Stimulated activated CD4-positive, alpha-beta T cell treated with anti-CD3 and anti-CD28 coated beads, Interleukin-4, amount 100 ng/mL, for 4 hours (primary cell): ENCODE measurements around the gene LYPLA2.

Experiments
- DNase-seq, 2 experiments: peaks; one replicate each; pipeline ENCODE4 v3.0.0-alpha.2; 2020

Gene LYPLA2

GRCh38 chr1:23790696-23791515 lies at the start of gene LYPLA2:
Gene LYPLA2 (plus strand): TSS chr1:23791145. CDS start chr1:23792683, 1,538 bp downstream.
- peak; percentile 83 to 85 for DNase-seq

DNA sequence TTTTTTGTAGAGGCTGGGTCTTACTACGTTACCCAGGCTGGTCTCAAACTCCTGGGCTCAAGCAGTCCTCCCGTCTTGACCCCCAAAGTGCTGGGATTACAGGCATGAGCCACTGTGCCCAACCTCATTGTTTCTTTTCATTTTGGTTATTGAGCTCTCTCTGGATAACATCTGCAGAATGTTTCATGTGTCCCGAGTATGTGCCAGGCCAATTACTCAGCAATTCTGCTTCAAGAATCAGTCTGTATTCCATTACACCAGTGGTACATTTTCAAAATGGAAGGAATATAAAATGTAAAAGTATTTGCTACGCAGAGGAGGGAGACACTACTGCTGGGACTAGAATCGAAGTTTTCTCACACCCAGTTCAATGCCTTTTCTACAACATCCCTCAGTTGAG lies 49.3 kb upstream of the LYPLA2 start:
- DNase-seq: no peak

DNA sequence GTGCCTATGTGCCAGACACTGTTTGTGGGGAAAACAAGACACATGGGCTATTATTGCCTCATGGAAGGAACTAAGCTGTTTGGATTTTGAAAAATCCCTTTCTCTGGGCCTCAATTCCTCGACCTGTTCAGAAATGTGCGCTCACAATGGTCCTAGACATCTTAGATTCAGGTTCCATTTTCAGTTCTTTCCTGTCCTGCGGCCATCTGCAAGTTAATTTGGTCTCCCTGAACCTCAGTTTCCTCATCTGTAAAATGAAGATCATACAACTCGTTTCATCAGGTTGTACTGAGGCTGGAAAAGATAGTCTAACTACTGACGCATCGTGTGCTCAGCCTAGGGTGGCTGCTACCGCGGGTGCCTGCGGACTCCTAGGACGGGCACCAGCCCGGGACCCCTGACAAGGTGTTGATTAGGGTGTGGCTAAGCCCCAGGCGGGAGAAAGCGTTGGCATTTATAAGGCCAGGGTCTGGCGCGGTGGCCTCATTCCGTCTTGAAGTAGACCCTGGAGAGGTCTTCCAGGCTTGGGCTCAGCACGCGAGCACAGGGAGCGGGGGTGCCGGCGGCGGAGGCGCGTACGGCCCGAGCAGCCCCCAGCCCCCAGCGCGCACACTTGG lies 48.2 kb upstream of the LYPLA2 start:
- no peak for DNase-seq

GRCh38 chr1:23743287-23744152 lies 47.4 kb upstream of the LYPLA2 start, which contains the start of gene ELOA:
Gene ELOA (plus strand): TSS chr1:23743471. CDS start chr1:23743504, 33 bp downstream.
- DNase-seq: peak; percentile 73 to 79

DNA sequence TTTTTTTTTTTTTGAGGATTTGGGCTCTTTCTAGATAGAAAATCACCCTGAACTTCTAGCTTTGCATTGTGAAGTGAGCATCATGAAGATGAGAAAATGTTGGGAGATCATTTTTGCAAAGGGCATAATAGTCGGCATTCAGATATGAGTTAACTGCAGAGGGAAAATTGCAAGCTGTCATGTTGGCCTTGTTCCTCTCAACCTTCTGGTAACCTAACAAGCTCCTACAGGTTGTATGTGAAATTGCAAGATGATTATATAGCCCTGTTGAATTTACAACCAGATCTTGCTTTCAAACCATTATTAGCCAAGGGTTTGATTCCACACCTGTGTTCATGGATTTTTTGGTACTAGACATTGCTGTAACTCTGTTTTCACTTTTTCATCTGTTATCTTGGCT lies 45.4 kb upstream of the LYPLA2 start:
- no peak for DNase-seq

DNA sequence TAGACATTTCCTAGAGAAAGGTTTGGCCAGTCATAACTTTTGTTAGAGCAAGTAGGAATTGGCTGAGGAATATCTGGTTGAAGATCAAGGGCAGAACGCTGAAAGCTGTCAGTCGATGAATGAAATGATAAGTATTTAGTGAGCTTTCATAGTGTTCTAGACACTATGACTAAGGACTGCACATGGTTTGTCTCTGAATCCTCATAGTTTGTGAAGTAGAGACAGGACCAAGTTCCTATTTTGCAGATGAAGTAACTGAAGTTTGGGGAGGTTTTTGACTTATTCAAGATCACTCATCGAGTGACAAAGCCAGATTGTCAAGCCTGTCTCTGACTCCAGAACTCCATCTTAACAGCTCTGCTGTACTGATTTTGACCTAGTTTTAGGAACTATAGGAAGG lies 42.9 kb upstream of the LYPLA2 start:
- no peak for DNase-seq

- no peak for DNase-seq
Observed at GRCh38 chr1:23751050-23751814, 39.7 kb upstream of the LYPLA2 start.

- no peak for DNase-seq
Observed at GRCh38 chr1:23751815-23752200, 39.1 kb upstream of the LYPLA2 start.

GRCh38 chr1:23752909-23753308 lies 38.0 kb upstream of the LYPLA2 start:
- DNase-seq: no peak

DNA sequence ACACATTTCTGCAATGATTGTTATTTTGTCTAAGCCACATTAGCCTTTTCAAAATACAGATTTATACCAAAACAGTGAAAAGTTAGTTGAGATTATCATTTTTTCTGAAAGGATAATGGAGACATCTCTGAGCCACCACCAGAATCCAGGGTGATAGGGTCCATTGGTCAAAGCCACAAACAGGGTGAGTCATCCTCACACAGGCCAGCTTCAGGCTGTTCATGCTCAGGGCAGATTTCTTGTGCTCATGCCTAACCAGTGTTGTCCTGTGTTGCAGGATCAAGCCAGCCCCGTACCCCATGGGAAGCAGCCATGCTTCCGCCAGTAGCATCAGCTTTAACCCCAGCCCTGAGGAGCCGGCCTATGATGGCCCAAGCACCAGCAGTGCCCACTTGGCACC lies 34.3 kb upstream of the LYPLA2 start:
- DNase-seq: no peak

GRCh38 chr1:23757812-23758211 lies 33.1 kb upstream of the LYPLA2 start:
- no peak for DNase-seq

DNA sequence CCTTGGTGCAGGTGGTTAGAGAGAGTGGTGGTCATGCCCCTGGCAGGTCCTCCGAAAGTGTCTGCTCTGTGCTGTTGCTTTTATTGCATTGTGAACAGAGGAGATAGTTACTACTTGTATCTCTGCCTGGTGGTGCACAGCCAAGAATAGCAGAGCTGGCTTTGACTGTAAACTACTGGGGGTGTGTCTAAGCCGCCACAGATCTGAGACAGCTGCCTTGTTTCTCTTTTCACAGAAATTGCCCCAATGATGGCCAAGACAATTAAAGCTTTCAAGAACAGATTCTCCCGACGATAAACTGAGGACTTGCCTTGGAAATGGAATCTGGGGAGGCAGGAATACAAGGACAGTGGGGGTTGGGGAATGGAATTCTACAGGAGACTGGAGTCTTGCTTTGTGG lies 31.7 kb upstream of the LYPLA2 start:
- DNase-seq: no peak

DNA sequence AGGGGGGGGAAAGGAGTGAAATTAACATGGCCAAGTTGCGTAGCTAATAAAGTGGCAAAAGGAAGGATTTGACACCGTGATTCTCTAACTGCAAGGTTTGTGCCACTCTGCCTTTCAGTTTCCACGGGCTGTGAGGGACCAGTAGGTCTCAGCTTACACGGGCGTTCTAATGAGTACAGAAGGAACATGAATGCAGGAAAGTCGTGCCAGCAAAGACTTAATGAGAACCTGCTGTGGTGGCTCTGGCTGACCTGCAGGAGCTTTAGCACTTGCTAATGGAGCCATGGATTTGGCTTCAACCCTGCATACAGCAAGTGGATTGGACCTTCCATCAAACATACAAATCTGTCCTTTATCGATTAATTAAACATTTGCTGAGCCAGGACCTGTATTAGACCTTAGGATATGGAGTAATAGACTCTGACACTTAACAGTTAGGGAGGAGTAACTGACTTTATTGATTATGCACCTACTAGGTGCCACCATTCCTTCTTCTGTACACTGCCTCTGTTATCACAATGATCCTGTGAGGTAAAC lies 27.8 kb upstream of the LYPLA2 start:
- DNase-seq: no peak

GRCh38 chr1:23768733-23769132 lies 22.2 kb upstream of the LYPLA2 start:
- DNase-seq: no peak

GRCh38 chr1:23772049-23772853 lies 18.7 kb upstream of the LYPLA2 start:
- peak; percentile 79 to 82 for DNase-seq

GRCh38 chr1:23772854-23773242 lies 18.1 kb upstream of the LYPLA2 start:
- DNase-seq: no peak

- no peak for DNase-seq
Observed at GRCh38 chr1:23774174-23774880, 16.6 kb upstream of the LYPLA2 start.

GRCh38 chr1:23776217-23776616 lies 14.7 kb upstream of the LYPLA2 start:
- no peak for DNase-seq

DNA sequence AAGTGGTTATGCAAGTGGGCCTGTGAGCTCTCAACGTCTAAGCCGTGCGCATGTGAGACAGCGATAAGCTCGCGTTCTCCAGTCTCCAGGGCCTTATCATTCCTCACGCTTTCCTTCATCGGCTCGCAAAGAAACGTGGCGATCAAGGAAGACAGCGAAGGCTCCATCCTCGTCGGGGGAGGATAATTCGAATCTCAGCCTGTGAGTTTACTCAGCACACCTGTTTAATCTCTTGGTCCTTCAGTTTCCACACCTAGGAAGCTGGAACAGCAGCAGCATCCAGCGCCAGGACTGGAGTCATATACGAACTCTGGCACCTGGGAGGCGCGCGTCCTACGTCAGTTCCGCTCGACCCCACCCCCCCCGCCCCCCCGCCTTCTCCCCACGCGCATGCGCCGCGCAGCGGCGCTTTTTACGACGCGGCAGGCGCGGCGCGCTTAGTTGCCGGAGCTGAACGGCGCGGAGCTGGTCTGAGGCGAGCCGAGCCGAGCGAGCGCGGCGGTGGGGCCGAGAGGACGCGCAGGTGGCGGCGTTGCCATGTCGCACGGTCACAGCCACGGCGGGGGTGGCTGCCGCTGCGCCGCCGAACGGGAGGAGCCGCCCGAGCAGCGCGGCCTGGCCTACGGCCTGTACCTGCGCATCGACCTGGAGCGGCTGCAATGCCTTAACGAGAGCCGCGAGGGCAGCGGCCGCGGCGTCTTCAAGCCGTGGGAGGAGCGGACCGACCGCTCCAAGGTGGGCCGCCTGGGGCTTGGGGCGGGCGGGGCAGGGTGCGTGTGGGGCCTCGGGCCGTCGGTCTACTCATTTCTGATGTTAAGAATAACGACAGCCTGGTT lies 12.7 kb upstream of the LYPLA2 start, which contains the start of gene PITHD1:
Gene PITHD1, plus strand, starts transcription at position 440 of the 836 bp plus-strand sequence. Its CDS starts 98 bp downstream, at position 538.
- DNase-seq: peak; percentile 73 to 75
